NCI-H2171 treated with DMSO at 0.1 percent for 48 hours (cell line): ENCODE measurements around the gene TRAF3IP3.
A peak's percentile ranks its signal among the peaks of the same experiment; 100 is the strongest.
"Not testable (repeated sequence)": the region's sequence is repeated elsewhere in the genome, so short reads cannot be mapped to it uniquely, and the experiment has no call there.

Experiments used
- DNase-seq: peaks from one replicate; lab custom pipeline; 2025; lab: John Stamatoyannopoulos, UW

TRAF3IP3 gene

DNA sequence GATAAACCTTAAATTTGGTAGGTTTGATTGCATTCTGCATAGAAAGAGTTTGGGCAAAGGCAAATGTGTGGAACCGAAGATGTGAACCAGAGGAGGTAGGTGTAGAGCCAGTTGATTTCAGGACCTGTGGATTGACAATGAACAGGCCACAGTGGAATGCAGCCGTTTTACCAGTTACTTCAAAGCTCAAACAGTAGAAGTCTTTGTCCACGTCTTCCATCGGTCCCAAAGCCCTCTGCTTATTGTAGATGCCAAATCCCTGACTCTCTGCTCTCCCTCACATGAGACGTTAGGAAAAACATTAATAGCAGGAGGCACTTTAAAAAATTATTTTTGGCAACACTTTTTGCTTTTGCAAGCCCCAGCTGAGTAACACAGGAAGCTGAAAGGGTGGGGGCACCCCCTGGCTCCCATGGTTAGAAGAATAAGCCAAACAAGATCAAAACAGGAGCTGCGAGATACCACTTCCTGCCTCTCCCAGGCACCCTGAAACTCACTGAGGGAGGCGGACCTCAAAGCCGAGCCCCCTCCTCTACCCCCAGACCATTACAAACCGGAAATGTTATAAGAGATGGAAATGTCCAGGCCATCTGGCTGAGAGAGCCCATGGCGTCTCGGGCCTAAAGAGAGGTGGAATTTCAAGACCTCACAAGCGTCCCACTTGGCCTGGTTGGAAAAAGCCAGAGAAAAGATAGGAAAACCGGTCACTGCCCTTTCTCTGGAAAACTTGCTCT lies 13.5 kb downstream of the TRAF3IP3 start:
- DNase-seq: no peak

DNA sequence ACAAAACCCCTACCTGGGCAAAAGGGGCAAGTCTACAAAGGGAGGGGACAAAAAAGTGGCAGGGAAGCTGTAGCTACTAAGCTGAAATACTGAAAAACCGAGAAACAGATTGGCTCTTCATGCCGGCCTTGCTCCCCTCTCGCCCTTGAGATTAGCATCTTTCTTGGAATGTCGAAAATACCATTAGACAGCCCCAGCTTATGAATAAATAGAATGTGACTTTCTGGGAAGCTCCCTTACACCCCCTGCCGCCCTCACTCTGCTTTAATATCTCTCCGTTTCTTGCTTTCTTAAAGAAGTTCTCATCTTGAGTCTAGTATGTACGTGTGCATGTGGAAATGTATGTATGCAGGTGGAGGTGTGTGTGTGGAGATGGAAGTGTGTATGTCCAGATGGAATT lies 14.1 kb downstream of the TRAF3IP3 start:
- no peak for DNase-seq

DNA sequence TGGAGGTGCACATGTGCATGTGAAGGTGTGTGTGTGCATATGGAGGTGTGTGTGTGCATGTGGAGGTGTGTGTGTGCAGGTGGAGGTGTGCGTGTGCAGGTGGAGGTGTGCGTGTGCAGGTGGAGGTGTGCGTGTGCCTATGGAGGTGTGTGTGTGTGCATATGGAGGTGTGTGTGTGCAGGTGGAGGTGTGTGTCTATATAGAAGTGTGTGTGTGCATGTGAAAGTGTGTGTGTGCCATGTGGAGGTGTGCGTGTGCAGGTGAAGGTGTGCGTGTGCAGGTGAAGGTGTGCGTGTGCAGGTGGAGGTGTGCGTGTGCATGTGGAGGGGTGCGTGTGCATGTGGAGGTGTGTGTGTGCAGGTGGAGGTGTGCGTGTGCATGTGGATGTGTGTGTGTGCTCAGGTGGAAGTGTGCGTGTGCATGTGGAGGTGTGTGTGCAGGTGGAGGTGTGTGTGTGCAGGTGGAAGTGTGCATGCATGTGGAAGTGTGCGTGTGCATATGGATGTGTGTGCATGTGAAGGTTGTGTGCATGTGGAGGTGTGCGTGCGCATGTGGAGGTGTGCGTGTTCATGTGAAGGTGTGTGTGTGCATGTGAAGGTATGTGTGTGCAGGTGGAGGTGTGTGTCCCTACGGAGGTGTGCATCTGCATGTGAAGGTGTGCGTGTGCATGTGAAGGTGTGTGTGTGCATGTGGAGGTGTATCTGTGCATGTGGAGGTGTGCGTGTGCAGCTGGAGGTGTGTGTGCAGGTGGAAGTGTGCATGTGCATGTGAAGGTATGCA lies 15.0 kb downstream of the TRAF3IP3 start:
- no peak for DNase-seq

DNA sequence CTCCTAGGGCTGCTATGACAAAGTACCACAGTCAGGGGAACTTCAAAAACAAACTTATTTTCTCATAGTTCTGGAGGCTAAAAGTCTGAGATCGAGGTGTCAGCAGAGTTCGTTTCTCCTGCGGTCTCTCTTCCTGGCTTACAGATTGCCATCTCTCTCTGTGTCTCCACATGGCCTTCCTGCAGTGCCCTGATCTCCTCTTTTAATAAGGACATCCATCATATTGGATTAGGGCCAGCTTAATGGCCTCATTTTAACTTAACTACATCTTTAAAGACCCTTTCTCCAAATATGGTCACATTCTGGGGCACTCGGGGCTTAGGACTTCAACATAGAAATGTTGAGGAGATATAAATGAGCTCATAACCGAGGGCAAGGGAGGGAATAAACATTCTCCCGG lies 16.3 kb downstream of the TRAF3IP3 start:
- DNase-seq: no peak

DNA sequence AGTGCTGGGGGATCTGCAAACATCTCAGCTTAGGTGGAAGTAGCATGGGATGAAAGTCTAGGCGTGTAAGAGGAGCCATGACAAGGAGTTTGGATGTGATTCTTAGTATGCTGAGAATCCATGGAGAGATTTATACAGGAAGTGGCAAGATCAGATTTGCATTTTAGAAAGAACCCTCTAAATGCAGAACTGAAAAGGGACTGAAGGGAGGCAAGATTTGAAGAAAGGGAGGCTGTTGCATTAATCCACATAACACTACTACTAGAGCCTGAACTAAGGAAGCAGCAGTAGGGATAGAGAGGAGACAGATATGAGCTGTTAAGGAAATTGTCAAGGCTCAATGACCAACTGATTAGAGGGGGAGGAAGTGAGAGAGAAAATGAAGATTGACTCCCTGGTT lies 18.7 kb downstream of the TRAF3IP3 start:
- no peak for DNase-seq

DNA sequence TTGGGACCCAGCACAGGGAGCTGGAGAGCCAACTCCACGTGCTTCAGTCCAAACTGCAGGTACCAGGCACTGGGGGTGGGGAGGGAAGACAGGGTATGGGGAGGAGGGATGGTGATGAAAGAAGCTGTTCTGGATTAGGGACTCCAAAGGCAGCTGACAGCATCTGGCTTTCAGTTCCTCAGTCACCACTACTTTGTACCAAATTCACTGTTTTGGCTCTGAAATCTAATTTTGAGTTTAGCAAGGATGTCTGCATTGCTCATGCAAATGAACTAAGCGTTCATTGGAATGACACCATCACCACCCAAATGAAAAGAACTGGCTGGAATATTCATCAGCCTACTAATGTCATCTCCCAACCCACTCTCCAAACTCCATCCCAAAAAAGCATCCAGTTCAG lies 19.8 kb downstream of the TRAF3IP3 start:
- DNase-seq: no peak

DNA sequence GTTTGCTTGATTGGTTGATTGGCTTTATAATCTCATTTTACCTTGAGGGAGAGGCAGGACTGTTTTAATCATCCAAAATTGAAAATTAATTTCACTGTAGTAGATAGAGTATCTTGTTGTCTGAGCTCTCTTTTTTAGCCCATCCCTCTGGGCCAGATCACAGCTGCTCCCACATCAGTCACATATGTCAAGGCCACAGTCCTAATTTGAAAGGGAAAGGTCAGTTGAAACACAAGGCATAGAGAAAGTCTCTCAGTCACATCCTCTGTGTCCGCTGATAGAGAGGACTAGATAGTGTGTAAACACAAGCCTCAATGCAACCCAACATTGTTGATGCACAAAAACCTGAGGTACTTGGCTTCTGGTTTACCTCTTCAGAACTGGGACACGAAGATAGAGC lies 21.7 kb downstream of the TRAF3IP3 start:
- DNase-seq: no peak

DNA sequence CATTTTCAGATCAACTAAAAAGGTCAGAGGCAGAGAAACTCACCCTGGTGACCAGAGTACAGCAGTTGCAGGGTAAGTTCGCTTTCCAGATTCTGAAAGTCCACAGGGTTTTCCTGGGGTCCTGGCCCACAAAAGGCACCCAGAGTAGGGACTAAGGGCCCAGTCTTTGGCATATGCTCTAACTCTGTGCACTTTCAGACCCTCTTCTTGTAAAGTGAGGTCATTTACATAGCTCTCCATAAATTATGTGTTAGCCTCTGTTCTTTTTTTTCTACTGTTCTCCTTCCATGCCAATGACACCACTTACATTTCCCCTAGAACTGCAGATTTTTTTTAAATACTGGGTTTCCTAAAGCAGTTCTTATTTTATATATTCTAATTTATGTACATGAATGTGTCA lies 22.2 kb downstream of the TRAF3IP3 start:
- DNase-seq: no peak

DNA sequence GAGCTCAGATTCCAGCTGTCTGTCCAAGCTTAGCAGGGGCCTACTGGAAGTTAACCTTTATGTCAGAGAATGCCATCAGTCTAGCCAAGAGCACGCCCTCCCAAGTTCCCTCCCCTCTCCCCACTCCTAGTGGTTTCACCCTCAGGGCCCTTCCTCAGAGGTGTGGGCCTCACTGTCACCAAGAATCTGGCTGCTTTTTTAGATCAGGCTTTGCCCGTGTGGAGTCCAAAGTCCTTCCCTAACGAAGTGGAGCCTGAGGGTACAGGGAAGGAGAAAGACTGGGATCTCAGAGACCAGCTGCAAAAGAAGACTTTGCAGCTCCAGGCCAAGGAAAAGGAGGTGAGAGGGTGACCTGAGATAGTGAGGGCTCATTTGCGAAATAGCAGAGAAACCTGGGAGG lies 24.4 kb downstream of the TRAF3IP3 start:
- DNase-seq: no peak

DNA sequence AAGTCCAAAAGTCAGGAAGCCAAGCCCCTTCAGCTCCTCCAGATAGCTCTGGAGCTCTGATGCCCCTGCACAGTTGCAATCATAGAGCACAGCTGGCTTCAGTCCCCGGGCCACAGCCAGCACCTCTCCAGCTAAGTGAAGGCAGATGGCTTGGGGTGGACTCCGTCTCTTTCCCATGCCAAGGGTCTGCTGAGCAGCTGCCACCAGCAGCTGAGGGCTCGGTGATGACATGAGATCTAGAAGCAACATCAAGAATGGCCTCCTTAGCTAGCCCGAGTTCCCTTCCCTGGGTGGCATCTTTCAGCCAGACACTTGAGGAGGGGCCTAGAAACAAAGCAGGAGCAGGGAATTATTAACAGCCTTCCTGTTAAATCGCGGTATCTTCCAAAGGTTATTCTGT lies 27.5 kb downstream of the TRAF3IP3 start:
- no peak for DNase-seq

DNA sequence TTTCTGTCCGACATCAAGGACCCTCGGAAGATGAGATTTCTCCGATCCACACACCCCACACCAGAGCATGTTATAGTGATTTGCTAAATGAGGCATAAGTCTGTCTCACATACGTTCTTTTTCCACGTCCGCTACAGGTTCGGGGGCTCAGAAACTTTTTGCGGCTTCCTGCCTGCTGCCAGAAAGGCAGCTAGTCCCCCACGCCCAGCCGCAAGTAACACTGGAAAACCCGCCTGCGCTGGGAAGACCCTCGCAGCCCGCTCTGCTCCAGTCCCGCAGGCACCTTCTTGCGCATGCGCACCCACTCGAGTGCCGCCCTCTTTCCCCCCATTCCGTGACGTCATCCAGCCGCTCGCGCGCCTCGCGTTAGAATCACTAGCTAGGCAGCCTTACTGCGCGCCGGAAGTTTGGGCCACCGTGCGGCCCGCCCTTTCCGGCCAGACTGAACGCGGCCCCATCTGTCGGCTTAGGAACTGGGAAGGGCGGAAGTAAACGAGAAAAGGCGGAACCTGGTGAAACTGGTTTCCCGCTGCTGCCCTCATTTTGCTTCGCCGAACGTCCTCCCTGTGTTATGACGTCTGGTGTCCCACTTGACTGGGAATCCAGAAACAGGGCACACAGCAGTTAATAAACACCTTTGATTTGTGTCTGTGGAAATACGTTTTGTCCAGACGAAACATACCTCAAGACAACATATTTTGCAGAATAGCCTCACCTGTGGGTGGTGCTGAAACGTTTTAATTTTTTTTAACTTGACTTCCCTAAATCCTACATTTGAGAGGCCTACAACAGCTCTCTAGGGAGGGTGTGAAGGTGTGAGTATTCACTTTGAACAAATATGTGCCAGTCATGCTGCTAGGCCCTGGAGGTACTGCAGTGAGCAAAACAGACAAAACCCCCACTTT lies 28.7 kb downstream of the TRAF3IP3 start, which contains the start of gene C1orf74:
Gene C1orf74 (minus strand): TSS at position 295 of the 905 bp plus-strand sequence. CDS start 925 bp downstream, outside the sequence.
- peak; percentile 99 for DNase-seq

DNA sequence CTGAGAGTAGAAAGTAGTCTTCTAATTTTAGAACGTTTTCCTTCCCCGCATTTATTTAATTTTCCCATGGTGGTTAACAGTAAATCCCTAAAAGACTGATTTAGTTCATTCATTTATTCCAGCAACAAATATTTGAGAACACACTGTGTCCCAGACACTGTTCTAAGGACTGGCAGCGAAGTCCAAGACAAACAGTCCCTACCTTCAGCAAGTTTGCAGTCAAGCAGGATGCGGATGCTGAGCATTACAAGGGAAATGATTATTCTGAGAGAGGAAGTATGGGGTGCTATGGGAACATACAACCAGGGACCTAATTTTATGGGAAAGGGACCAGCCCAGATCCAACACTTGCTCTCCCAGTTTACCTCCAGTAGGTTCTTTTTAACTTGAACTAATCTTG lies 29.7 kb downstream of the TRAF3IP3 start:
- no peak for DNase-seq

DNA sequence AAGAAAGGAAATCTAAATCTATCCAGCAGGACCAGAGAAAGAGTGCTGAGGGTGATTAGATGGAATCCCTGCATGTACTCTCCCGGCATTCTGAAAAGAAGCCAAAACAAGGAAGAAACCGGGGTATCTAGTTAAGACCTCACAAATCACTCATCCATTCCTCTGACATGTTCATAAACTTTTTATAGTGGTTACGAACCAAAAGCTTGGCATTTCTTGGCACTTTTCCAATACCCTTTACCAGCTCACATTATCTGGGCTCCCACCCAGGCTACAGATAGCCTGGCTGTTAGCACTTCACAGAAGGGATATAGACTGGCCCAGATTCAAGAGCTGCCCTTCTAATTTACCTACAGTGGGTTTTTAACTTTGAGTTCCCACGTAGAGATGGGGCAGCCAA lies 30.3 kb downstream of the TRAF3IP3 start:
- no peak for DNase-seq

DNA sequence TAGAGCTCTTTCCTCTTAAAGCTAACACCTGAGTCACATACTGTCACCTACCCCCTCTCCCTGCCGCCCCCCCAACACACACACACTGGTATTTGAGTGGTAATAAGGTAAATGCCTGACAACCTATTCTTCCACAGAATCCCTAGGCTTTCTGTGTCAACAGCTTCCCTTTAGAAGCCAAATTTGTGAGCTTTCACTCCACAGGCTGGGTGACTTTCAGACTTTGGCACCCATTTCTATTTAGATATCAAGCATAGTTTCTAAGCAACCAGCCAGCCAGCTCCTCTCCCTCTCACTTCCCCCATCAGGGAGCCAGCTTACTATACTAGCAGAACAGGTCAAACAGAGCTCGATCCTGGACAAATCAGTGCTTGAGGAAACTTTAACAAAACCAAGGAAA lies 31.7 kb downstream of the TRAF3IP3 start:
- DNase-seq: no peak

DNA sequence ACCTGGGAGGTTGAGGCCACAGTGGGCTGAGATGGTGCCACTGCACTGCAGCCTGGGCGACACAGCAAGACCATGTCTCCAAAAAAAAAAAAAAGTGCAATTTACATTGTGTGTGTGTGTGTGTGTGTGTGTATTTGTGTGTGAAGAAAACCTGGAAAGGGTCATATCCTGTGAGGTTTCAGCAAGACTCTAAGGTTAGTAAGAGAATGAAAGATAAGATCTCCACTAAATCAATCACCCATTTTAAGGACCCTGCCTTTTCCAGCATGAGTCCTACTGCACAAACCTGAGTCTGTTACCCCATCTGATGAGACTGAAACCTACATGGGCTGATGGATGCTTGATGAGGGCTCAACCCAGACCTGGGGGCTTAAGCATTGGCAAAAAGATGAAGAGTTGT lies 33.4 kb downstream of the TRAF3IP3 start:
- DNase-seq: no peak

DNA sequence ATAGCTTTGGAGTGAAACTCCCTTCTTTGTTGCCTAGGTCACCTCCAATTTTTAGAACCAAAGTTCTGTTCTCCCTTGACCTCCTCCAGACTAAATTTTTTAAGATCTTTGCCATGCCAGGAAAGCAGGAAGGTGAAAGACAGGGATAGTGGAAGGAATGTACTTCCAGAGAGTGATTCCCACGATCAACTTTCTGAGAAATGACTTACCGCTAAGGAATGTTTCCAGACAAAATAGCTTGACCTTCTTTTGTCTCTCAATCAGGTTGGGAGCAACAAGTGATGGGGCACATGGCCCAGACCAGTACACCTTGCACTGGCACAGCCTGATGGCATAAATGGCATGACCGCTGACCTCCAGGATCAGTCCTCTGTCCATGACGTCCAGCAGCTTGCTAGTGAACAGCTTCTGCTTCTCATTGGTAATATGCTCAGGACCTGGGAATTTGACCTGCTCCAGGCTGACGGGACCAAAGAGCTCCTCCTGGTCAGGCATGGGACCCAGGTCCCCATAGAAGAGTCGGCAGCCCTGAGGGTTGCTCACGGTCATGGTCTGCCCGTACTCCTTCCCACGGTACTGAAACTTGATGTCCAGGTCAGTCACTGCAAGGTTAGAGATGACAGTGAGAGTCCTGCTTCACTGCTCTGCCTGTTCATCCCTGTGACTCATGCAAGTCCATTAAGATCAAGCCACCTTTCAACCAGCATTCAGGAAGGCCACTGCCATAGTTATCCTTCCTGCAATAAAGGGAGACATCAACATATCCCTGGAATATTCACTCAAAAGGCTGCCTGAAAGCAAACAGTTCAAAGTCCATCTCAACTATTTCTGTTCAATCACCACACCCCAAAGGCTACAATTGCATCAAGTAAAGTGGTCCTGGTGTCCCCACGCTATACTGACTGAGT lies 34.7 kb downstream of the TRAF3IP3 start:
- no peak for DNase-seq

DNA sequence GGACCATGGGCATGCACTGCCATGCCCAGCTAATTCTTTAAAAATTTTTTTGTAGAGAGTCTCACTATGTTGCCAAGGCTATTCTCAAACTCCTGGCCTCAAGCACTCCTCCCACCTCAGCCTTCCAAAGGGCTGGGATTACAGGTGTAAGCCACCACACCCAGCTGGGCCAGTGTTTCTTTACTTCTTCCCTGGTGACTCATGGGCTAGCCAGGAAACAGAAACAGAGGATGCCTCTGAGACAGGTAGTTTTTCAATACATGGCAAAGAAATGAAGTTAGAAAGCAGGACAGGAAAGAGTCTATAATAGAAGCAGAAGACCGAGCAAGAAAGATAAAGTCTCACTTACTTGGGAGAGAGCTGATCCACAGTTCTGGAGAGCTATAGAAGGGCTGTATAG lies 36.1 kb downstream of the TRAF3IP3 start:
- DNase-seq: no peak

DNA sequence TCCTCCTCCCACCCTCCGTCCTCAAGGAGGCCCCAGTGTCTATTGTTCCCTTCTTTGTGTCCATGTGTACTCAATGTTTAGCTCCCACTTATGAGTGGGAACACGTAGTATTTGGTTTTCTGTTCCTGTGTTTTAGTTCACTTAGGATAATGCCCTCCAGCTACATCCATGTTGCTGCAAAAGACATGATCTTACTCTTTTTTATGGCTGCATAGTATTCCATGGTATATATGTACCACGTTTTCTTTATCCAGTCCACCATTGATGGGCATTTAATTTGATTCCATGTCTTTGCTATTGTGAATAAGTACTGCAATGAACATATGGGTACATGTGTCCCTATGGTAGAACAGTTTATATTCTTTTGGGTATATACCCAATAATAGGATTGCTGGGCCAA lies 37.9 kb downstream of the TRAF3IP3 start:
- not testable (repeated sequence) for DNase-seq

DNA sequence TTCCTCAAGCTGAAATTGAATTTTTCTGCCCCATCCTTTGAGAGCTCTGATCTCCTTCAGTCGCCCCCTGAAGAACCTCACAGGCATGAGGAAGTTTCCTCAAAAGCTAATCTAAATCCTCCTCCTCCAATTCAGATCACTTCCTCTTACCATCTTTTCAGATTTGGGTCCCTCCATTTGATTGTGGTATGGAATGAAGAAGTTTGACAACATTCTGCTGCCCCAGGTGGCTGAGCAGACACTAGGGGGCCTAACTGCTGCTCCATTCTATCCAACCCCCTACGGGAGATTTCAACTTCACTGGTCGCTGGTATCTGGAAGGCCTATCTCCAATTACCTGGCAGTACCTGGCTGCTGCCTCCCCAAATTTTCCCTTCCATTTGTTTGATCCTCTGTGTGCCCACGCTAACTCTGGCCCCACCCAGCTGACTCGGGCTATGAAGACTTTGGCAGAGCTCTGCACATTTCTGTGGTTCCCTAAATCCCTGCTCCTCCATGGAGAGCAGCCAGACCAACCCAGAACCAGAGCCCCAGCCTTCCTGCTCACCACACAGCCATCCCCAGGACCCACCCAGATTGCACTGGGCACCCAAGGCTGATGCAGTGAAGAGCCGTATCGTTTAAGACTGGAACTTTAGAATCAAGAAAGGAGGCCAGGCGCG lies 42.3 kb downstream of the TRAF3IP3 start:
- no peak for DNase-seq

DNA sequence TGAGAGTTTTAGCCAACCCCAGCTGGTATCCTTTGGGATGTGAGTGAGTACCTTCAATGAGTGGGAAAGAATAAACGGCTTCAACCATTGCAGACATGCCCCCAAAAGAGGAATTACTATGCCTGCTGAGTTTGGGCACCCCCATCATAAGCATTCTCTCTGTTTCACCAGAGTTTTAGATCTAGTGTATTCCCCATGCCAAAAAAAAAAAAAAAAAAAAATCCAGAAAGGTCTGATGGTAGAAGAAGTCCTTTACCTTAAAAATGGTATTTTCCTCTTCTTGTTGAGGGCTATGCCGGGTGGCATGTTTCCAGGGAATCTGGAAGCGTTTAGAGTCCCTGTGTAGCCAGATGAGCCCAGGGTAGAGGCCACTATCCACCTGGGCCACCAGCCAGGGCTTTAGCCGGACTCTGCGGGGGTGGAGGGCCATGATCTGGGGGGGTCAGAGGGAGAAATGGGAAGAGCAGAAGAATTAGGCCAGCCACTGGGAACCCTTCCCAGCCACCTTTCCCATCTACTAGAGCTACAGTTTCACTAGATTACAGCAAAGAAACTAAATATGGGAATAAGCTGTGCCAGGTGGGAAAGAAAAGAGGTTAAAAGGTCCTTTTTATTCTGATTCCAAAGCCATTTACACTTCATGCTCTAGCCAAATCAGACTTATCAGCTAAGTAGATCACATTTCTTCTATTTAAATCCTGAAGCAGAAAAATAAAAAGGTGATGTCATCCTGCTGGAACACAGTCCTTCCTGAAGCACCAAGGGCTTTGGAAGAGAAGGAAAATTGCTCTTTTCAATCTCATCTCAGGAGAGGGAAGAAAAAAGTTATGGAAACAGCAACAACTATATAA lies 45.4 kb downstream of the TRAF3IP3 start:
- no peak for DNase-seq
